Activated naive CD4-positive, alpha-beta T cell treated with anti-CD3 and anti-CD28 coated beads, Interleukin-2, amount 10 ng/mL, durations not matched to agents 7 days and 5 days (primary cell): ENCODE measurements around the gene VPS18.

Experiments used
- CTCF ChIA-PET: fragments of 350-600 bp; sonication (Branson Sonifier 250); formaldehyde crosslinking; loops from one replicate; lab custom pipeline; 2021; ENCODE audit warnings: antibody characterized with exemption; lab: Charles Lee
- DNase-seq: peaks from one replicate; pipeline ENCODE4 v3.0.0-alpha.2; 2020
- H3K27ac Mint-ChIP-seq: one replicate; pipeline ENCODE4 v1.8.0; 2021; ENCODE audit warnings: mild to moderate bottlenecking, moderate library complexity, mixed read lengths
- H3K27me3 Mint-ChIP-seq: one replicate; pipeline ENCODE4 v1.8.0; 2021; ENCODE audit warnings: mild to moderate bottlenecking, mixed read lengths
- H3K36me3 Mint-ChIP-seq: one replicate; pipeline ENCODE4 v1.8.0; 2021; ENCODE audit warnings: mixed read lengths
- H3K4me1 Mint-ChIP-seq: one replicate; pipeline ENCODE4 v1.8.0; 2021; ENCODE audit warnings: mixed read lengths
- H3K4me3 Mint-ChIP-seq: one replicate; pipeline ENCODE4 v1.8.0; 2021; ENCODE audit warnings: mild to moderate bottlenecking, moderate library complexity, mixed read lengths
- H3K9me3 Mint-ChIP-seq: one replicate; pipeline ENCODE4 v1.8.0; 2021; ENCODE audit warnings: mixed read lengths

VPS18 gene

GRCh38 chr15:40893733-40894680, at the start of gene VPS18:
VPS18 (plus strand) TSS chr15:40894450; CDS start chr15:40894769, 319 bp downstream.
- H3K4me1 Mint-ChIP-seq, result peaks cover 24% of the 10 kb centered on the region

GRCh38 chr15:40844696-40845030, 49.6 kb upstream of the VPS18 start:
- Mint-ChIP-seq H3K4me3 (peak overlapping the region; percentile 79), H3K27me3 (peaks cover 65% of the 10 kb centered on the region), H3K9me3 (no peaks in the 10 kb centered on the region), H3K27ac (no peak overlapping the region), H3K36me3 (no peaks in the 10 kb centered on the region), H3K4me1 (peaks cover 35% of the 10 kb centered on the region)
- CTCF ChIA-PET, result interaction anchor here (0.7 to 11.3 kb wide), 4 partner anchors 14 to 1049 kb away, joined by 3 to 70 read pairs (median 4); partner anchors contain the start of gene VPS18
- peak; percentile 65 for DNase-seq

More at GRCh38 chr15:40893733-40894680, at the start of gene VPS18:
- Mint-ChIP-seq H3K36me3 (peaks cover 17% of the 10 kb centered on the region), H3K9me3 (no peaks in the 10 kb centered on the region), H3K27ac (peak within 1 kb of the TSS; percentile 97), H3K4me3 (peak within 1 kb of the TSS; percentile 98), H3K27me3 (peaks cover 23% of the 10 kb centered on the region)
- DNase-seq, result peak; percentile 99
- CTCF ChIA-PET, result interaction anchor here (0.5 to 10.5 kb wide), 30 partner anchors 9 to 374 kb away, joined by 3 to 252 read pairs (median 4); partner anchors contain the start of genes DNAJC17, RHOV and ZFYVE19

GRCh38 chr15:40845036-40845435, 49.2 kb upstream of the VPS18 start:
- Mint-ChIP-seq H3K9me3 (no peaks in the 10 kb centered on the region), H3K27me3 (peaks cover 63% of the 10 kb centered on the region), H3K27ac (no peak overlapping the region), H3K4me3 (peak overlapping the region; percentile 79), H3K4me1 (peaks cover 35% of the 10 kb centered on the region), H3K36me3 (no peaks in the 10 kb centered on the region)
- DNase-seq, result no peak
- CTCF ChIA-PET, result interaction anchor here (0.7 to 11.3 kb wide), 4 partner anchors 13 to 1048 kb away, joined by 3 to 70 read pairs (median 4); partner anchors contain the start of gene VPS18

- H3K4me3 Mint-ChIP-seq, result peak overlapping the region; percentile 46
- peaks cover 35% of the 10 kb centered on the region for H3K4me1 Mint-ChIP-seq
- peaks cover 64% of the 10 kb centered on the region for H3K27me3 Mint-ChIP-seq
- no peaks in the 10 kb centered on the region for H3K9me3 Mint-ChIP-seq
- CTCF ChIA-PET, result interaction anchor here (1.5 to 11.3 kb wide), 2 partner anchors 13 to 48 kb away, joined by 4 to 70 read pairs; partner anchors contain the start of gene VPS18
- no peak for DNase-seq
- no peak overlapping the region for H3K27ac Mint-ChIP-seq
- no peaks in the 10 kb centered on the region for H3K36me3 Mint-ChIP-seq
Observed at GRCh38 chr15:40845511-40846284, 48.6 kb upstream of the VPS18 start.

- H3K27ac Mint-ChIP-seq, result no peak overlapping the region
- H3K36me3 Mint-ChIP-seq, result no peaks in the 10 kb centered on the region
- H3K4me1 Mint-ChIP-seq, result peaks cover 35% of the 10 kb centered on the region
- H3K4me3 Mint-ChIP-seq, result no peak overlapping the region
- CTCF ChIA-PET, result interaction anchor here (0.5 to 11.3 kb wide), 3 partner anchors 12 to 535 kb away, joined by 3 to 70 read pairs (median 4); no protein-coding TSS in a partner anchor
- DNase-seq, result no peak
- peaks cover 65% of the 10 kb centered on the region for H3K27me3 Mint-ChIP-seq
- H3K9me3 Mint-ChIP-seq, result no peaks in the 10 kb centered on the region
Observed at GRCh38 chr15:40846841-40847222, 47.4 kb upstream of the VPS18 start.

- no peaks in the 10 kb centered on the region for H3K36me3 Mint-ChIP-seq
- no peaks in the 10 kb centered on the region for H3K9me3 Mint-ChIP-seq
- DNase-seq, result peak; percentile 36
- CTCF ChIA-PET, result interaction anchor here (0.5 to 11.3 kb wide), 6 partner anchors 11 to 535 kb away, joined by 3 to 70 read pairs (median 4); partner anchors contain the start of gene VPS18
- H3K27ac Mint-ChIP-seq, result no peak overlapping the region
- H3K27me3 Mint-ChIP-seq, result peaks cover 59% of the 10 kb centered on the region
- H3K4me3 Mint-ChIP-seq, result no peak overlapping the region
- H3K4me1 Mint-ChIP-seq, result peaks cover 35% of the 10 kb centered on the region
Observed at GRCh38 chr15:40847223-40847961, 46.9 kb upstream of the VPS18 start.

- DNase-seq, result no peak
- CTCF ChIA-PET, result interaction anchor here (2.5 kb wide), 1 partner anchor 8 kb away, joined by 13 read pairs; no protein-coding TSS in a partner anchor
- peaks cover 30% of the 10 kb centered on the region for H3K27me3 Mint-ChIP-seq
Observed at GRCh38 chr15:40850576-40851112, 43.6 kb upstream of the VPS18 start.

GRCh38 chr15:40852529-40852928, 41.7 kb upstream of the VPS18 start:
- CTCF ChIA-PET, result interaction anchor here (1.6 kb wide), 1 partner anchor 42 kb away, joined by 4 read pairs; the partner anchor contains the start of gene VPS18
- Mint-ChIP-seq H3K36me3 (no peaks in the 10 kb centered on the region), H3K27ac (no peak overlapping the region)

More at GRCh38 chr15:40850576-40851112, 43.6 kb upstream of the VPS18 start:
- Mint-ChIP-seq H3K36me3 (no peaks in the 10 kb centered on the region), H3K4me1 (peaks cover 23% of the 10 kb centered on the region), H3K4me3 (no peak overlapping the region), H3K27ac (peak overlapping the region; percentile 6), H3K9me3 (no peaks in the 10 kb centered on the region)

GRCh38 chr15:40853241-40853890, 40.9 kb upstream of the VPS18 start:
- H3K36me3 Mint-ChIP-seq, result no peaks in the 10 kb centered on the region
- CTCF ChIA-PET, result interaction anchor here (1.6 kb wide), 1 partner anchor 41 kb away, joined by 4 read pairs; the partner anchor contains the start of gene VPS18

More at GRCh38 chr15:40852529-40852928, 41.7 kb upstream of the VPS18 start:
- Mint-ChIP-seq H3K9me3 (no peaks in the 10 kb centered on the region), H3K4me3 (no peak overlapping the region), H3K27me3 (peaks cover 16% of the 10 kb centered on the region), H3K4me1 (peaks cover 10% of the 10 kb centered on the region)
- no peak for DNase-seq

GRCh38 chr15:40854161-40854560, 40.1 kb upstream of the VPS18 start:
- Mint-ChIP-seq H3K4me3 (no peak overlapping the region), H3K27me3 (peaks cover 10% of the 10 kb centered on the region), H3K36me3 (no peaks in the 10 kb centered on the region), H3K9me3 (no peaks in the 10 kb centered on the region), H3K27ac (no peak overlapping the region), H3K4me1 (peaks cover 11% of the 10 kb centered on the region)
- CTCF ChIA-PET, result interaction anchor here (1.6 kb wide), 1 partner anchor 40 kb away, joined by 4 read pairs; the partner anchor contains the start of gene VPS18
- DNase-seq, result no peak

More at GRCh38 chr15:40853241-40853890, 40.9 kb upstream of the VPS18 start:
- Mint-ChIP-seq H3K27ac (no peak overlapping the region), H3K4me3 (no peak overlapping the region), H3K9me3 (no peaks in the 10 kb centered on the region), H3K27me3 (peaks cover 13% of the 10 kb centered on the region), H3K4me1 (peaks cover 7% of the 10 kb centered on the region)
- no peak for DNase-seq

GRCh38 chr15:40855706-40856234, 38.5 kb upstream of the VPS18 start:
- H3K9me3 Mint-ChIP-seq, result no peaks in the 10 kb centered on the region
- DNase-seq, result no peak
- H3K4me3 Mint-ChIP-seq, result no peak overlapping the region
- H3K4me1 Mint-ChIP-seq, result peaks cover 16% of the 10 kb centered on the region
- H3K27me3 Mint-ChIP-seq, result peaks cover 11% of the 10 kb centered on the region
- CTCF ChIA-PET, result interaction anchor here (1.3 to 8.8 kb wide), 3 partner anchors 13 to 330 kb away, joined by 3 to 252 read pairs (median 70); partner anchors contain the start of genes SPINT1 and VPS18
- H3K27ac Mint-ChIP-seq, result no peak overlapping the region
- H3K36me3 Mint-ChIP-seq, result no peaks in the 10 kb centered on the region

GRCh38 chr15:40856746-40857145, 37.5 kb upstream of the VPS18 start:
- DNase-seq, result no peak
- Mint-ChIP-seq H3K4me1 (peaks cover 16% of the 10 kb centered on the region), H3K27ac (no peak overlapping the region), H3K36me3 (no peaks in the 10 kb centered on the region), H3K4me3 (no peak overlapping the region), H3K9me3 (no peaks in the 10 kb centered on the region), H3K27me3 (peaks cover 16% of the 10 kb centered on the region)
- CTCF ChIA-PET, result interaction anchor here (1.0 to 8.8 kb wide), 8 partner anchors 14 to 387 kb away, joined by 3 to 252 read pairs (median 8); partner anchors contain the start of genes SPINT1 and VPS18
